Measurements from ENCODE around the gene RAD18. TPM values are rescaled to one million over a fixed set of nuclear protein-coding genes. Genes with fewer than 3 reads are reported as not detected.

The RAD18 gene
- polyA plus RNA-seq, 1 of the 3 experiments (the other 2 are of a cell fraction) = 5.7 TPM

GRCh38 chr3:8838234-8838633 is 125.0 kb downstream of the RAD18 start:
- no peaks in the 10 kb centered on the region for H4K20me1 ChIP-seq (ENCODE audit: insufficient read depth)
- CTCF ChIA-PET = no interaction called here
- no peaks in the 10 kb centered on the region for H3K9me3 ChIP-seq
- no peak overlapping the region for H2AFZ ChIP-seq (ENCODE audit: low read depth)
- no peak overlapping the region for H3K9ac ChIP-seq
- no peaks in the 10 kb centered on the region for H3K4me1 ChIP-seq (ENCODE audit: control insufficient read depth in 1 of 2, insufficient read depth in 2 of 2, low read depth in 1 of 2, low read length in 1 of 2)
- DNase-seq = no peak
- H3K4me3 ChIP-seq (ENCODE audit: low read depth in 2 of 2, low read length in 1 of 2) = no peak overlapping the region
- TF ChIP-seq RCOR1 (IDR thresholded peaks at IDR 0.05; ENCODE audit: low read length) = no peak
- TF ChIP-seq YY1 (IDR thresholded peaks at IDR 0.05; ENCODE audit: low read depth) = no peak
- no peak for TF ChIP-seq MEF2A (IDR thresholded peaks at IDR 0.05; ENCODE audit: borderline replicate concordance, low read depth)
- no peak for TF ChIP-seq PBX3 (IDR thresholded peaks at IDR 0.05)
- TF ChIP-seq POLR2AphosphoS5 (IDR thresholded peaks at IDR 0.05; ENCODE audit: low read depth, low read length) = no peak
- TF ChIP-seq, protein P1, sequence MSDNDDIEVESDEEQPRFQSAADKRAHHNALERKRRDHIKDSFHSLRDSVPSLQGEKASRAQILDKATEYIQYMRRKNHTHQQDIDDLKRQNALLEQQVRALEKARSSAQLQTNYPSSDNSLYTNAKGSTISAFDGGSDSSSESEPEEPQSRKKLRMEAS (IDR thresholded peaks at IDR 0.05; ENCODE audit: low read depth) = no peak
- TF ChIP-seq CHD2 (IDR thresholded peaks at IDR 0.05; ENCODE audit: low read length, partially characterized antibody) = no peak
- TF ChIP-seq, protein P2, sequence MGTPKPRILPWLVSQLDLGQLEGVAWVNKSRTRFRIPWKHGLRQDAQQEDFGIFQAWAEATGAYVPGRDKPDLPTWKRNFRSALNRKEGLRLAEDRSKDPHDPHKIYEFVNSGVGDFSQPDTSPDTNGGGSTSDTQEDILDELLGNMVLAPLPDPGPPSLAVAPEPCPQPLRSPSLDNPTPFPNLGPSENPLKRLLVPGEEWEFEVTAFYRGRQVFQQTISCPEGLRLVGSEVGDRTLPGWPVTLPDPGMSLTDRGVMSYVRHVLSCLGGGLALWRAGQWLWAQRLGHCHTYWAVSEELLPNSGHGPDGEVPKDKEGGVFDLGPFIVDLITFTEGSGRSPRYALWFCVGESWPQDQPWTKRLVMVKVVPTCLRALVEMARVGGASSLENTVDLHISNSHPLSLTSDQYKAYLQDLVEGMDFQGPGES (IDR thresholded peaks at IDR 0.05; ENCODE audit: low read depth, low read length) = no peak
- no peak for TF ChIP-seq NRF1 (IDR thresholded peaks at IDR 0.05; ENCODE audit: low read depth, low read length)
- no peak for TF ChIP-seq NFIC (IDR thresholded peaks at IDR 0.05; ENCODE audit: borderline replicate concordance)
- TF ChIP-seq, protein P3, sequence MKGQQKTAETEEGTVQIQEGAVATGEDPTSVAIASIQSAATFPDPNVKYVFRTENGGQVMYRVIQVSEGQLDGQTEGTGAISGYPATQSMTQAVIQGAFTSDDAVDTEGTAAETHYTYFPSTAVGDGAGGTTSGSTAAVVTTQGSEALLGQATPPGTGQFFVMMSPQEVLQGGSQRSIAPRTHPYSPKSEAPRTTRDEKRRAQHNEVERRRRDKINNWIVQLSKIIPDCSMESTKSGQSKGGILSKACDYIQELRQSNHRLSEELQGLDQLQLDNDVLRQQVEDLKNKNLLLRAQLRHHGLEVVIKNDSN (IDR thresholded peaks at IDR 0.05; ENCODE audit: borderline replicate concordance, low read depth) = no peak
- no peak for TF ChIP-seq RXRA (IDR thresholded peaks at IDR 0.05; ENCODE audit: borderline replicate concordance, low read depth)
- no peak for TF ChIP-seq MXI1 (IDR thresholded peaks at IDR 0.05; ENCODE audit: low read depth, low read length)
- H3F3A ChIP-seq (replicated peaks; ENCODE audit: insufficient read depth) = no peaks in the 10 kb centered on the region
- WGBS (ENCODE audit: low lambda C conversion rate) = 59% methylated on average over 3 of the region's 4 CpGs
- H3K4me2 ChIP-seq = no peak overlapping the region
- H3K79me2 ChIP-seq (ENCODE audit: insufficient read depth) = no peaks in the 10 kb centered on the region
- H3K27ac ChIP-seq (ENCODE audit: low read depth in 2 of 2, low read length in 1 of 2) = no peak overlapping the region
- H3K27me3 ChIP-seq (ENCODE audit: insufficient read depth) = no peaks in the 10 kb centered on the region
- POLR2A ChIA-PET = no interaction called here
- no peaks in the 10 kb centered on the region for H3K36me3 ChIP-seq (replicated peaks in 1 of 2; ENCODE audit: control insufficient read depth in 1 of 2, insufficient read depth in 2 of 2, low read length in 1 of 2)
- H3K9me2 ChIP-seq = no peaks in the 10 kb centered on the region

DNA sequence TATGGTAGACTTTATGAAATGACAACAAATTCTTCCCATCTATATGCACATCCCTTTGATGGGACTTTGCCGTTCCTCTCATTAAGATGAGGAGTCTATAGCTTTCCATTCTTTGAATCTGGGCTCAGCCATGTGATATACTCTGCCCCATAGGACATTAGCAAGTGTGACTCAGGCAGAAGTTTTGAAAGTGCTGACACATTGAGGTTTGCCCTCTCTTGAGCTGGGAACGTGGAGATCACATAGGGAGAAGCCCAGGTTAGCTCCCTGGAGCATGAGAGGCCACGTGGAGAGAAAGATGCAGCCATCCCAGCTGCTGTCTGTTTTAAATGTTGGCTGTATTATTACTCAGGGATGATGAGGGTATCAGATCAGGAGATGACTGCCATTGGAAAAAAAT is 126.1 kb downstream of the RAD18 start:
- Histone ChIP-seq H3K27ac (ENCODE audit: low read depth in 2 of 2, low read length in 1 of 2) (no peak overlapping the region), H4K20me1 (ENCODE audit: insufficient read depth) (no peaks in the 10 kb centered on the region), H3K27me3 (ENCODE audit: insufficient read depth) (no peaks in the 10 kb centered on the region), H3K36me3 (replicated peaks in 1 of 2; ENCODE audit: control insufficient read depth in 1 of 2, insufficient read depth in 2 of 2, low read length in 1 of 2) (no peaks in the 10 kb centered on the region), H3K4me2 (no peak overlapping the region), H2AFZ (ENCODE audit: low read depth) (no peak overlapping the region), H3K4me3 (ENCODE audit: low read depth in 2 of 2, low read length in 1 of 2) (no peak overlapping the region), H3K9me2 (no peaks in the 10 kb centered on the region), H3F3A (replicated peaks; ENCODE audit: insufficient read depth) (no peaks in the 10 kb centered on the region), H3K79me2 (ENCODE audit: insufficient read depth) (no peaks in the 10 kb centered on the region), H3K9me3 (no peaks in the 10 kb centered on the region), H3K9ac (no peak overlapping the region), H3K4me1 (ENCODE audit: control insufficient read depth in 1 of 2, insufficient read depth in 2 of 2, low read depth in 1 of 2, low read length in 1 of 2) (no peaks in the 10 kb centered on the region)
- POLR2A ChIA-PET = no interaction called here
- CTCF ChIA-PET = no interaction called here
- 73% methylated on average over 3 of the region's 3 CpGs for WGBS (ENCODE audit: low lambda C conversion rate)
- DNase-seq = no peak
- no peak for TF ChIP-seq FOXJ3 (CRISPR knock-in tag; IDR thresholded peaks at IDR 0.05)
- TF ChIP-seq, protein P4, sequence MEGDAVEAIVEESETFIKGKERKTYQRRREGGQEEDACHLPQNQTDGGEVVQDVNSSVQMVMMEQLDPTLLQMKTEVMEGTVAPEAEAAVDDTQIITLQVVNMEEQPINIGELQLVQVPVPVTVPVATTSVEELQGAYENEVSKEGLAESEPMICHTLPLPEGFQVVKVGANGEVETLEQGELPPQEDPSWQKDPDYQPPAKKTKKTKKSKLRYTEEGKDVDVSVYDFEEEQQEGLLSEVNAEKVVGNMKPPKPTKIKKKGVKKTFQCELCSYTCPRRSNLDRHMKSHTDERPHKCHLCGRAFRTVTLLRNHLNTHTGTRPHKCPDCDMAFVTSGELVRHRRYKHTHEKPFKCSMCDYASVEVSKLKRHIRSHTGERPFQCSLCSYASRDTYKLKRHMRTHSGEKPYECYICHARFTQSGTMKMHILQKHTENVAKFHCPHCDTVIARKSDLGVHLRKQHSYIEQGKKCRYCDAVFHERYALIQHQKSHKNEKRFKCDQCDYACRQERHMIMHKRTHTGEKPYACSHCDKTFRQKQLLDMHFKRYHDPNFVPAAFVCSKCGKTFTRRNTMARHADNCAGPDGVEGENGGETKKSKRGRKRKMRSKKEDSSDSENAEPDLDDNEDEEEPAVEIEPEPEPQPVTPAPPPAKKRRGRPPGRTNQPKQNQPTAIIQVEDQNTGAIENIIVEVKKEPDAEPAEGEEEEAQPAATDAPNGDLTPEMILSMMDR (IDR thresholded peaks at IDR 0.05) = no peak
- TF ChIP-seq JUND (IDR thresholded peaks at IDR 0.05) = no peak
- no peak for TF ChIP-seq POLR2AphosphoS5 (IDR thresholded peaks at IDR 0.05; ENCODE audit: low read depth, low read length)
- TF ChIP-seq RAD21 (IDR thresholded peaks at IDR 0.05; ENCODE audit: low read length) = no peak
- no peak for TF ChIP-seq FOXM1 (IDR thresholded peaks at IDR 0.05; ENCODE audit: low read depth)
- TF ChIP-seq MEF2A (IDR thresholded peaks at IDR 0.05; ENCODE audit: borderline replicate concordance, low read depth) = no peak
- TF ChIP-seq PBX3 (IDR thresholded peaks at IDR 0.05) = no peak
- TF ChIP-seq, protein P3 (IDR thresholded peaks at IDR 0.05; ENCODE audit: borderline replicate concordance, low read depth) = no peak
- no peak for TF ChIP-seq GABPA (IDR thresholded peaks at IDR 0.05; ENCODE audit: low read depth)
- TF ChIP-seq TCF12 (IDR thresholded peaks at IDR 0.05) = no peak
- no peak for TF ChIP-seq USF2 (IDR thresholded peaks at IDR 0.05; ENCODE audit: borderline replicate concordance, low read depth, low read length)
- TF ChIP-seq, protein P1 (IDR thresholded peaks at IDR 0.05; ENCODE audit: low read depth) = no peak

All from SK-N-SH (cell line).